ENCODE data around the gene DLX4. TPM values are rescaled to one million over a fixed set of nuclear protein-coding genes. Genes with fewer than 3 reads are reported as not detected.

Gene DLX4
- total RNA-seq, 1 donor from 2014 or later: not detected

- Histone ChIP-seq H3K4me3 (no peak overlapping the region), H3K36me3 (no peaks in the 10 kb centered on the region), H3K4me1 (no peaks in the 10 kb centered on the region), H3K27me3 (no peaks in the 10 kb centered on the region), H3K9me3 (no peaks in the 10 kb centered on the region), H3K27ac (no peak overlapping the region)
- intact Hi-C loops (cut with DNase I): no loop called here
- TF ChIP-seq CTCF (IDR thresholded peaks at IDR 0.05): no peak
- DNase-seq (ENCODE audit: low spot score in 2 of 2): no peak
These were observed 9.5 kb downstream of the DLX4 start for GRCh38 chr17:49978501-49978900.

GRCh38 chr17:49979748-49980479, 10.9 kb downstream of the DLX4 start:
- no peaks in the 10 kb centered on the region for H3K9me3 ChIP-seq
- H3K27ac ChIP-seq: no peak overlapping the region
- H3K4me1 ChIP-seq: no peaks in the 10 kb centered on the region
- H3K36me3 ChIP-seq: no peaks in the 10 kb centered on the region
- intact Hi-C loops (cut with DNase I): no loop called here
- no peaks in the 10 kb centered on the region for H3K27me3 ChIP-seq
- no peak overlapping the region for H3K4me3 ChIP-seq
- TF ChIP-seq CTCF (IDR thresholded peaks at IDR 0.05): no peak
- no peak for DNase-seq (ENCODE audit: low spot score in 2 of 2)

GRCh38 chr17:49980703-49981197, 11.8 kb downstream of the DLX4 start:
- no peak for TF ChIP-seq CTCF (IDR thresholded peaks at IDR 0.05)
- no peaks in the 10 kb centered on the region for H3K4me1 ChIP-seq
- no peaks in the 10 kb centered on the region for H3K9me3 ChIP-seq
- intact Hi-C loops (cut with DNase I): no loop called here
- H3K27ac ChIP-seq: no peak overlapping the region
- DNase-seq (ENCODE audit: low spot score in 2 of 2): no peak
- no peak overlapping the region for H3K4me3 ChIP-seq
- H3K36me3 ChIP-seq: no peaks in the 10 kb centered on the region
- H3K27me3 ChIP-seq: no peaks in the 10 kb centered on the region

- no peaks in the 10 kb centered on the region for H3K36me3 ChIP-seq
- H3K27me3 ChIP-seq: no peaks in the 10 kb centered on the region
- no peak for DNase-seq (ENCODE audit: low spot score in 2 of 2)
- intact Hi-C loops (cut with DNase I): no loop called here
- no peak overlapping the region for H3K27ac ChIP-seq
- no peak for TF ChIP-seq CTCF (IDR thresholded peaks at IDR 0.05)
- H3K4me3 ChIP-seq: no peak overlapping the region
- H3K9me3 ChIP-seq: no peaks in the 10 kb centered on the region
- H3K4me1 ChIP-seq: peaks cover 0 to 4% of the 10 kb centered on the region in 2 donors
These were observed 15.3 kb downstream of the DLX4 start for GRCh38 chr17:49984283-49984682.

- Histone ChIP-seq H3K4me3 (no peak overlapping the region), H3K9me3 (no peaks in the 10 kb centered on the region), H3K36me3 (no peaks in the 10 kb centered on the region), H3K27ac (no peak overlapping the region), H3K4me1 (peaks cover 0 to 4% of the 10 kb centered on the region in 2 donors), H3K27me3 (no peaks in the 10 kb centered on the region)
- intact Hi-C loops (cut with DNase I): no loop called here
- no peak for TF ChIP-seq CTCF (IDR thresholded peaks at IDR 0.05)
- DNase-seq (ENCODE audit: low spot score in 2 of 2): no peak
These were observed 15.8 kb downstream of the DLX4 start for GRCh38 chr17:49984776-49985175.

Data from ascending aorta (tissue), 2 donors.